A673 (cell line): ENCODE data around the gene TRAK1.

ENCODE experiments used
- EZH2 ChIP-seq: fragments of 200-600 bp; sonication (generic); IDR thresholded peaks from 2 replicates; pipeline ENCODE4 v1.6.1; 2017; ENCODE audit warnings: borderline replicate concordance, low read depth, mild to moderate bottlenecking, mixed read lengths, antibody characterized with exemption, low read length; ENCODE audit not compliant: poor library complexity, severe bottlenecking
- TF ChIP-seq, protein P1 (sequence below): fragments of 300-800, 200-600 bp; sonication (generic); conservative IDR thresholded peaks from 2 replicates; pipeline ENCODE4 v1.5.1; 2017; ENCODE audit warnings: low read depth, mild to moderate bottlenecking, antibody characterized with exemption, low read length, moderate library complexity, mixed read lengths

- TF ChIP-seq, protein P1, sequence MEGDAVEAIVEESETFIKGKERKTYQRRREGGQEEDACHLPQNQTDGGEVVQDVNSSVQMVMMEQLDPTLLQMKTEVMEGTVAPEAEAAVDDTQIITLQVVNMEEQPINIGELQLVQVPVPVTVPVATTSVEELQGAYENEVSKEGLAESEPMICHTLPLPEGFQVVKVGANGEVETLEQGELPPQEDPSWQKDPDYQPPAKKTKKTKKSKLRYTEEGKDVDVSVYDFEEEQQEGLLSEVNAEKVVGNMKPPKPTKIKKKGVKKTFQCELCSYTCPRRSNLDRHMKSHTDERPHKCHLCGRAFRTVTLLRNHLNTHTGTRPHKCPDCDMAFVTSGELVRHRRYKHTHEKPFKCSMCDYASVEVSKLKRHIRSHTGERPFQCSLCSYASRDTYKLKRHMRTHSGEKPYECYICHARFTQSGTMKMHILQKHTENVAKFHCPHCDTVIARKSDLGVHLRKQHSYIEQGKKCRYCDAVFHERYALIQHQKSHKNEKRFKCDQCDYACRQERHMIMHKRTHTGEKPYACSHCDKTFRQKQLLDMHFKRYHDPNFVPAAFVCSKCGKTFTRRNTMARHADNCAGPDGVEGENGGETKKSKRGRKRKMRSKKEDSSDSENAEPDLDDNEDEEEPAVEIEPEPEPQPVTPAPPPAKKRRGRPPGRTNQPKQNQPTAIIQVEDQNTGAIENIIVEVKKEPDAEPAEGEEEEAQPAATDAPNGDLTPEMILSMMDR, result no peak
- no peak for TF ChIP-seq EZH2
Observed at GRCh38 chr3:42068303-42069088, 22.7 kb upstream of the TRAK1 start.
